Measurements from ENCODE around the gene YTHDF2.

YTHDF2 gene

DNA sequence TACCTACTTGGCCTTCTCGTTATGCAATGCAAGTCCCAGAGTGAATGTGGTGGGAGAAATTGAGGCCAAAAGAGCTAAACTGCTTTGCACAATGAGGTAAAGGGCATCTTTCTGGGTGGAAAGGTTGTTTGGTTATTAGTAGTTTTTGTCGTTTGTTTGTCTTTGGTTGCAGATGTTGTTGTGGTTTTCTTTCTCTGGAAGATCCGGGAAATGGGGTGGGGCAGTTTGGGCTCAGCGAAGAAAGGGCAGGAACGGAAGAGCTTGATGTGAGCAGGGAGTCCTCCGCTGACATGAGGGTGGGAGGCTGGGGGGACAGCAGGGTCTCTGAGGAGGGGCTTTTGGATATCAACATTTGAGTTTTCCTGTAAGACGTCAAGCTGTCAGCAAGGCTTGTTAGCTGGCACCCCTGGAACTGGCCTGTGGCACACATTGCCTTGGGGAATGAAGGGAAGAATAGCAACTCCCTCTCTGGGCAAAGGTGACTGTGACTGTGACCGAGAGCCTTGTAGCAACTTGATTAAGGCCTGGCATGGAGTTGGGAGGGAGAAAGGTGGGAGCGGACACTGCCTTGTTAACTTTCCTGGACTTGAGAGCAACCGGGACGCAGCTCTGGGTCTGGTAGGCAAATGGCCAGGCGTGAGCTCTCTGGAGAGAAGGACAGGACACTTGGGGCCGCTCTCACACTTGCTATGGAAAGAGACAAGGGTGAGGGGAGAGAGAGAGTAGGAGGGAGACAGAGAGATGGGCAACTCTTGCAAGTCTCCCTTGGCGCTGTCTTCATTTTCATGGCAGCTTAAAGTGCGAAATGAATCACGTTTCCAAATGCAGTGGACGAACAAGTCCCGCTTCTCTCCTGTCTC lies 59.8 kb downstream of the YTHDF2 start:
- H3K27ac ChIP-seq = no peak overlapping the region
- TF ChIP-seq, protein P1, sequence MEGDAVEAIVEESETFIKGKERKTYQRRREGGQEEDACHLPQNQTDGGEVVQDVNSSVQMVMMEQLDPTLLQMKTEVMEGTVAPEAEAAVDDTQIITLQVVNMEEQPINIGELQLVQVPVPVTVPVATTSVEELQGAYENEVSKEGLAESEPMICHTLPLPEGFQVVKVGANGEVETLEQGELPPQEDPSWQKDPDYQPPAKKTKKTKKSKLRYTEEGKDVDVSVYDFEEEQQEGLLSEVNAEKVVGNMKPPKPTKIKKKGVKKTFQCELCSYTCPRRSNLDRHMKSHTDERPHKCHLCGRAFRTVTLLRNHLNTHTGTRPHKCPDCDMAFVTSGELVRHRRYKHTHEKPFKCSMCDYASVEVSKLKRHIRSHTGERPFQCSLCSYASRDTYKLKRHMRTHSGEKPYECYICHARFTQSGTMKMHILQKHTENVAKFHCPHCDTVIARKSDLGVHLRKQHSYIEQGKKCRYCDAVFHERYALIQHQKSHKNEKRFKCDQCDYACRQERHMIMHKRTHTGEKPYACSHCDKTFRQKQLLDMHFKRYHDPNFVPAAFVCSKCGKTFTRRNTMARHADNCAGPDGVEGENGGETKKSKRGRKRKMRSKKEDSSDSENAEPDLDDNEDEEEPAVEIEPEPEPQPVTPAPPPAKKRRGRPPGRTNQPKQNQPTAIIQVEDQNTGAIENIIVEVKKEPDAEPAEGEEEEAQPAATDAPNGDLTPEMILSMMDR (IDR thresholded peaks at IDR 0.05) = no peak

DNA sequence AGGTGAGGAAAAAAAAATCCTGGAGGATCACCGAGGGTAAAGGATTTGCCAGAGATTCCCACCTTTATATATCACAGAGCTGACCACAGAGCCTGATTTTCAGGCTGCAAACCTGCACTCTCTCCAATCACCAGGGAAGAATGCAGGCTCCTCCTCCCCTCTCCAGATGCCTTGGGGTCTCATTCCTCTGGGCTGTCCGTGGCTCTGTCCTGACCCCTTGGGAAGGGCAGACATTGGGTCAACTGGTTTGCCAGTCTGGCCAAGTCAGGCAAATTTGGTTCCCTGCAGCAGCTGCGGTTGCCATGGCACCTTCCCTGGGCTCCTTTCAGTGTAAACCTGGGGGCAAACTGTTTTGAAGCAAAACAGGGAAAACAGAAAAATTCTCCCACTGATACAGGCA lies 63.6 kb downstream of the YTHDF2 start:
- intact Hi-C loops (cut with DNase I; ENCODE audit: low total_unique reads) = no loop called here
- Histone ChIP-seq H3K9me3 (no peaks in the 10 kb centered on the region), H3K4me1 (no peaks in the 10 kb centered on the region), H3K4me3 (no peak overlapping the region), H3K27ac (no peak overlapping the region), H3K27me3 (peaks cover 0 to 17% of the 10 kb centered on the region in 2 donors), H3K36me3 (no peaks in the 10 kb centered on the region)
- TF ChIP-seq, protein P1 (IDR thresholded peaks at IDR 0.05) = no peak
- DNase-seq = no peak

More for the DNA sequence above, 59.8 kb downstream of the YTHDF2 start:
- Histone ChIP-seq H3K9me3 (no peaks in the 10 kb centered on the region), H3K4me3 (no peak overlapping the region), H3K4me1 (no peaks in the 10 kb centered on the region), H3K36me3 (no peaks in the 10 kb centered on the region), H3K27me3 (peaks cover 0 to 28% of the 10 kb centered on the region in 2 donors)
- no peak for DNase-seq
- intact Hi-C loops (cut with DNase I; ENCODE audit: low total_unique reads) = loop anchor here (10.0 kb wide), 2 partner anchors 58 to 238 kb away; no protein-coding TSS in a partner anchor

DNA sequence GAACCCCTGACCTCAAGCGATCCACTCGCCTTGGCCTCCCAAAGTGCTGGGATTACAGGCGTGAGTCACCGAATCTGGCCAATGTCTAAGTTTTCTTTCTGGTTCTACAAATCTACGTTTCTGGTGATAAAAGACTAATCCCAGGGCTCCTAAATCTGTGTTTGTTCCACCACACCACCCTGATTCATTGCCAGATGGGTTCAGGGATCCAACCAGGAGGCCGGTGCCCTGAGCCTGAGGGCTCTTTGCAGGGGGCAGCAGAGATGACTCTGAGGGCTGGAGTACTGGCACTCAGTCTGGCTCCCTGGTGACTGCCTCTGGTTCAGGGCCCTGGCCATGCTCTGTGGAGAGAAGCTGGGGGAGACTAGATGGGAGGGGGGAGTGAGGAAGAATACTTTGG lies 64.7 kb downstream of the YTHDF2 start:
- H3K9me3 ChIP-seq = no peaks in the 10 kb centered on the region
- no peak overlapping the region for H3K27ac ChIP-seq
- no peak overlapping the region for H3K4me3 ChIP-seq
- no peak for DNase-seq
- peaks cover 0 to 9% of the 10 kb centered on the region in 2 donors for H3K27me3 ChIP-seq
- no peaks in the 10 kb centered on the region for H3K36me3 ChIP-seq
- intact Hi-C loops (cut with DNase I; ENCODE audit: low total_unique reads) = no loop called here
- H3K4me1 ChIP-seq = no peaks in the 10 kb centered on the region
- TF ChIP-seq, protein P1 (IDR thresholded peaks at IDR 0.05) = no peak

DNA sequence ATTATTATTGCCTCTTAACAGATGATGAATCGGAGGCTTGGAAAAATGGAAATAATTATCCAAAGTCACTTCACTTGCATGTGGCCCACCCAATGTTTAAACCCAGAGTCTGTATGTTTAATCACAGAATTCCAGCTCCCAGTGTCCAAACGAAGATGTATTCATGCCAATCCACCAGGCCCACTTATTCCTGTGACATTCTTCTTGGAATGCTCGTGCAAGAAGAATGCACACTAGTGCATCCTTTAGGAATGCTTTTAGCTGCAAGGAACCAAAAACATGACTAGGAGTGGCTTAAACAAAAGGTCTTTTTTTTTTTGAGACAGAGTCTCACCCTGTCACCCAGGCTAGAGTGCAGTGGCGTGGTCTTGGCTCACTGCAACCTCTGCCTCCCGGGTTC lies 66.3 kb downstream of the YTHDF2 start:
- no peak for DNase-seq
- H3K4me1 ChIP-seq = no peaks in the 10 kb centered on the region
- no peak overlapping the region for H3K27ac ChIP-seq
- H3K27me3 ChIP-seq = peaks cover 0 to 8% of the 10 kb centered on the region in 2 donors
- H3K36me3 ChIP-seq = no peaks in the 10 kb centered on the region
- no peak overlapping the region for H3K4me3 ChIP-seq
- TF ChIP-seq, protein P1 (IDR thresholded peaks at IDR 0.05) = no peak
- intact Hi-C loops (cut with DNase I; ENCODE audit: low total_unique reads) = no loop called here
- H3K9me3 ChIP-seq = no peaks in the 10 kb centered on the region

DNA sequence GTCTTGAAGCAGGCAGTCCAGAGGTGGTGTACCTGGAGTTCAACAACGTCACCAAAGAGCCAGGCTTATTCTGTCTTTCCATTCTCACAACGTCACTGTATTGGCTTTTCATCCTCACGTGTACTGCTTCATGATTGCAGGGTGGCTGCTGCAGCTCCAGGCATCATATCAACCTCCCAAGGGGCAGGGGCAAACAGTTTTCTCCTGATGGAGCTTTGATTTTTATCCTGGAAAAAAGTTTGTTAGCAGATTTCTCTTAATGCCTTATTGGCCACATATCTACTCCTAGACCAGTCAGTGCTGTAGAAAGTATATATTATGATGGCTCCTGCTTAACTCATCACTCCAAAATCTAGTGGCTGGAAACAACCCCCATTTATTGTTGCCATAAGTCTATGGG lies 66.9 kb downstream of the YTHDF2 start:
- no peak for DNase-seq
- intact Hi-C loops (cut with DNase I; ENCODE audit: low total_unique reads) = no loop called here
- Histone ChIP-seq H3K27ac (no peak overlapping the region), H3K4me1 (no peaks in the 10 kb centered on the region), H3K9me3 (no peaks in the 10 kb centered on the region), H3K27me3 (peaks cover 0 to 7% of the 10 kb centered on the region in 2 donors), H3K36me3 (no peaks in the 10 kb centered on the region), H3K4me3 (no peak overlapping the region)
- TF ChIP-seq, protein P1 (IDR thresholded peaks at IDR 0.05) = no peak
